Measurements from ENCODE around the gene SNHG17.
"Not testable (repeated sequence)": the region's sequence is repeated elsewhere in the genome, so short reads cannot be mapped to it uniquely, and the experiment has no call there.

SNHG17 gene

GRCh38 chr20:38383147-38383546 lies 52.0 kb downstream of the SNHG17 start:
- no peaks in the 10 kb centered on the region for H3K9me3 ChIP-seq (ENCODE audit: severe bottlenecking)
- H3K36me3 ChIP-seq = no peaks in the 10 kb centered on the region
- H3K4me3 ChIP-seq (ENCODE audit: low read depth, low read length) = no peak overlapping the region
- DNase-seq = no peak
- TF ChIP-seq CTCF (IDR thresholded peaks at IDR 0.05; ENCODE audit: low read depth, low read length) = no peak
- no peaks in the 10 kb centered on the region for H3K27me3 ChIP-seq (ENCODE audit: insufficient read depth, low read depth, severe bottlenecking)
- no peak overlapping the region for H3K27ac ChIP-seq

GRCh38 chr20:38377838-38378237 lies 57.3 kb downstream of the SNHG17 start:
- not testable (repeated sequence) for DNase-seq; H3K4me3 ChIP-seq (ENCODE audit: low read depth, low read length); H3K9me3 ChIP-seq (ENCODE audit: severe bottlenecking); H3K36me3 ChIP-seq; H3K27me3 ChIP-seq (ENCODE audit: insufficient read depth, low read depth, severe bottlenecking); H3K27ac ChIP-seq

- no peak for DNase-seq
- Histone ChIP-seq H3K36me3 (no peaks in the 10 kb centered on the region), H3K27ac (no peak overlapping the region), H3K27me3 (ENCODE audit: insufficient read depth, low read depth, severe bottlenecking) (no peaks in the 10 kb centered on the region), H3K9me3 (ENCODE audit: severe bottlenecking) (no peaks in the 10 kb centered on the region), H3K4me3 (ENCODE audit: low read depth, low read length) (no peak overlapping the region)
- TF ChIP-seq CTCF (IDR thresholded peaks at IDR 0.05; ENCODE audit: low read depth, low read length) = no peak
Measured at GRCh38 chr20:38377039-38377685, 58.0 kb downstream of the SNHG17 start.

- no peak for DNase-seq
- no peaks in the 10 kb centered on the region for H3K27me3 ChIP-seq (ENCODE audit: insufficient read depth, low read depth, severe bottlenecking)
- H3K4me3 ChIP-seq (ENCODE audit: low read depth, low read length) = no peak overlapping the region
- no peaks in the 10 kb centered on the region for H3K9me3 ChIP-seq (ENCODE audit: severe bottlenecking)
- no peak overlapping the region for H3K27ac ChIP-seq
- no peak for TF ChIP-seq CTCF (IDR thresholded peaks at IDR 0.05; ENCODE audit: low read depth, low read length)
- no peaks in the 10 kb centered on the region for H3K36me3 ChIP-seq
Measured at GRCh38 chr20:38373898-38374297, 61.2 kb downstream of the SNHG17 start.

- Histone ChIP-seq H3K36me3 (no peaks in the 10 kb centered on the region), H3K9me3 (ENCODE audit: severe bottlenecking) (no peaks in the 10 kb centered on the region), H3K4me3 (ENCODE audit: low read depth, low read length) (no peak overlapping the region), H3K27me3 (ENCODE audit: insufficient read depth, low read depth, severe bottlenecking) (no peaks in the 10 kb centered on the region), H3K27ac (no peak overlapping the region)
- DNase-seq = no peak
- no peak for TF ChIP-seq CTCF (IDR thresholded peaks at IDR 0.05; ENCODE audit: low read depth, low read length)
Measured at GRCh38 chr20:38373231-38373867, 61.8 kb downstream of the SNHG17 start.

GRCh38 chr20:38372806-38373205 lies 62.3 kb downstream of the SNHG17 start:
- TF ChIP-seq CTCF (IDR thresholded peaks at IDR 0.05; ENCODE audit: low read depth, low read length) = no peak
- no peak for DNase-seq
- Histone ChIP-seq H3K27me3 (ENCODE audit: insufficient read depth, low read depth, severe bottlenecking) (no peaks in the 10 kb centered on the region), H3K36me3 (no peaks in the 10 kb centered on the region), H3K27ac (no peak overlapping the region), H3K4me3 (ENCODE audit: low read depth, low read length) (no peak overlapping the region), H3K9me3 (ENCODE audit: severe bottlenecking) (no peaks in the 10 kb centered on the region)
